GM03348 (cell line): ENCODE data around the gene PRKAG1.

Experiments used
- DNase-seq: peaks from one replicate; pipeline ENCODE4 v3.0.0; 2012; ENCODE audit warnings: low spot score

Gene PRKAG1

DNA sequence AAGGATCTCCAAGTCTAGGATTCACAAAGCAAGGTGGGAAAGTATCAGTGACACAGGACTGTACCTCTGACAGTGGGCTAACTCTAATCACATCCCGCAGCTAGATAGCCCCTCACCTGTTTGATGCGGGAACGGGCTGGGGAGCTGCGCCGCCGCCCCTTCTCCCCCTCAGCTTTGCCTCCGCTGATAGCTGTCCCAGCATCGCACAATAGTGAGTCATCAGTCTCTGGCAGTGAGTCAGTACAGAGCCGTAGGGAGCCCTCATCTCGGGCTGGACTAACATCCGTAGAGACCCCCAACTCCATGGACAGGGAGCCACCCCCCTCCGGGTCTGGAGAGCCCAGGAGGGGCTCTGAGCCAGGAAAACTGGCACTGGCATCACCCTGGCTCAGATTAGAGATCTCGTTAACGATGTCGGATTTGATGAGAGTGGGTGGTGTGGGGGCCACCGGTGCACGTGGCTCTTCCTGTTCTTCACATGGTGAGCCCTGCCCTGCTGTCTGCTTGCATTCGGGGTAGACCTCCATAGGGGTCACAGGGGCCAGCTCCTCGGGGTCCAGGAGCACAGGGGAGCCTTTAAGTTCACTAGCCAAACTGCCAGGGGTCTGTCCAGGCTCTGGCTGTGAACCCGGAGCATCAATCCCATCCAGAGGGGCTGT is 31.1 kb upstream of the PRKAG1 start:
- DNase-seq = peak; percentile 53

DNA sequence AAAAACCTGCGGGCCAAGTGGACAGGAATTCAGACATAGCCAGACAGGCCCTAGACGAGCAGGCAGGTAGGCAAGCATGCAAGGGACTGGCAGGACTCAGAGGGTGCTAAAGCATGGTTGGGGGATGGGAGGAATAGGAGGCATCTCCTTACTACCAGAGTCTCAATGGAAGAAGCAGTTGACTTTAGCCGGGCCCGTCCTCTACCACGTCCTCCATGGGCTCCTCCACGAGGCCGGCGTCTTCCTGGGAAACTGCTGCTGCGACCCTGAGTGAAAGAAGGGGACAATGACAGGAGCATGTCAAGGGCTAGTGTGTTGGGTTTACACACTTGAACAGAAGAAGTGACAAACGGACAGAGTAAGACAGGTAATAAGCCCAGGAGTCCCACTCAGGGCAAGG is 30.4 kb upstream of the PRKAG1 start:
- DNase-seq = no peak

GRCh38 chr12:49046129-49046895 is 27.7 kb upstream of the PRKAG1 start:
- DNase-seq = no peak

GRCh38 chr12:49044660-49045059 is 26.1 kb upstream of the PRKAG1 start:
- DNase-seq = no peak

DNA sequence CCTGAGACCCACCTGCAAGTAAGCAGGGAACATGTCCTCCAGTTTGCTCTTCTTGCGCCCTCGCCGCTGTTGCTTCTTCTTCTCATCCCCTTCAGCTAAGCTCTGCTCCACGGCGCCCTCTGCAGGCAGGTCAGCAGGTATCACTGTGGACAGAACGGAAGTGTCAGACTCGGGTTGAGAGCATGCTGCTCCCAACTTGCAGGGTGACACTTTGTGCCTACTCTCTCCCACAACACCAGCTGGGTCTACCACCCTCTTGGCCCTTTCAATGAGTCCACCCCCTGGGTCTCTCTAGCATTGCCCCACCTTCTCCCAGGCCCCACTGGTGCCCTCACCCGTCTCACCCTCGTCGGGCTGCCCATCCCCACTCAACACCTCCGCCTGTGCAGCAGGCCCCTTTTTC is 25.3 kb upstream of the PRKAG1 start:
- DNase-seq = peak; percentile 72

DNA sequence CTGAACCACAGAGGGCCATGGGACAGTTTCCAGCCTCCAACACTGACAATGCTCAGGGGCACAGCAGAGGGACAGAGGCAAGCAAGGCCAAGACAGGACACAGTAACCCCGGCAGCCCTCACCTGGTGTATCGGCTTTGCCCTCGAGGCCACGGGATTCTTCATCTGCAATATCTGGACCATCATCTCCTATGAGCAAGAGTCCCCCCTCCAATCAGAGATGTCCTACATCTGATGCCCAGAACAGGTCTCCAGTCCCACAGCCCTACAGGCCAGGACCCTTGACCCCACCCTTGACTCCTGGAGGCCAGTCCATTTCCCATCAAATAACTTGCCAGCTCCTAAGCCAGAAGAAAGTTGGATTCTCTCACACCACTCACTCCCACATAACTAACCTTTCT is 24.7 kb upstream of the PRKAG1 start:
- no peak for DNase-seq

DNA sequence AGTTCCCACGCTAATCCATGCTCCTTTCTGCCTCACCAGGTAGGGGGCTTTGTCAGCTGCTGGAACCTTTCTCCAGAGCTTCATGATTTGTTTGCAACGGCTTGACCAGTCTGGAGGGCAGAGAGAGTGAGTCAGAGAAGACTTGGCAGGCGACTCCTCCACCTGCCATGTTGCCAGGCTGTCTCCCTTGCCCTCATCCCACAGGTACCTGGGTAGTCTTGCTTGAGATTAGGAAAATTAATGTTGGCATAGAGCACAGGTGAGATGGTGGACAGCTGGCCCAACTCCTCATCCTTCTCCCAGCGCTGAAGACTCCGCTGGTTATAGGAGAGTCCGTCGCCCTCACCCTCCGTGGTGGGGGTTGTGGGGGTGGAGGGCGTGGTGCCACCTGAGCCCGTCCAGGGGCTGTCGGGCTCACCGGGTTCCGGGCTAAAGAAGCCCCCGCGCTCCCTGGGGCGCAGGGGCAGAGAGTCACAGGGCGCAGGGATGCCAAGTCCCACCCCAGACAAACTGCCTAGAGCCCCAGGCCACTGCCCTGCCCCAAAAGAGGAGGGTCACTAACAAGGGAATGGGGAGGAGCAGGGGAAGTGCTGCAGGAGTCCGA is 23.4 kb upstream of the PRKAG1 start:
- no peak for DNase-seq

DNA sequence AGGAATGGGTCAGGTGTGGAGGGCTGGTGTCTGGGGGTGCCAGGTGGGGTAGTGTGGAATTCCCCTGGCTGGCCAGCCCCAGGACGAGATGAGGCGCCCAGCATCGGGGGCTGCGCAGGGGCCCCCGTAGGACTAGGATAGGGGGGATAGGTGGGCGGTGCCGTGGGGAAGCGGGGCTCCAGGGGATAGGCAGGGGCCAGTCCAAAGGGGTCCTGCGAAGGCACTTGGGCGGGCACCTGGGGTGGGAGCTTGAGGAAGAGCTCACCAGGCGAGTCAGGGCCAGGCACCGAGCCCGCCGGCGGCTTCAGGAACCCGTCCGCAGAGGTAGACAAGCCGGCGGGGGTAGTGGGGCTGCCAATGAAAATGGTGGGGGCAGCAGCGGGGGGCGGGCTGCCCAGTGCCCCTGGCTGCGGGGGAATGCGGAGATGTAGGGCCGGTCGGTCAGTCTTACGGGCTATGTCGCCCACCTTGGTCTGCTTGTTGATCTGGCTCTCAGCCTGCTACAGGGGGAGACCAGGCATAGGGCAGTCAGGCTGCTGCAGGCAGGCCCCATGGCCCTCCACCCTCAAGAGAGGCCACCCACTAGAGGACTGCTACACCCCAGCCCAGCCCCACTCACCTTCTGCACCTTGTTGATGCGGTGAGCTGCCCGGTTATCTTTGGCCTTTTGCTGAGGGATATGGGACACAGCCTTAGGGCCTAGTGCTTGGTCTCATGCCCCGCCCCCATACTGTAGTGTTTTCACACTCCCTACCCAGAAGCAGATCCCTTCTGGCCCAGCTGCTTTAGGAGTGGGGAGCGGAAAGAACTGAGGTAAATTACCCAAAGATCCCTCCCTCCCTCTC is 22.7 kb upstream of the PRKAG1 start:
- DNase-seq = no peak

DNA sequence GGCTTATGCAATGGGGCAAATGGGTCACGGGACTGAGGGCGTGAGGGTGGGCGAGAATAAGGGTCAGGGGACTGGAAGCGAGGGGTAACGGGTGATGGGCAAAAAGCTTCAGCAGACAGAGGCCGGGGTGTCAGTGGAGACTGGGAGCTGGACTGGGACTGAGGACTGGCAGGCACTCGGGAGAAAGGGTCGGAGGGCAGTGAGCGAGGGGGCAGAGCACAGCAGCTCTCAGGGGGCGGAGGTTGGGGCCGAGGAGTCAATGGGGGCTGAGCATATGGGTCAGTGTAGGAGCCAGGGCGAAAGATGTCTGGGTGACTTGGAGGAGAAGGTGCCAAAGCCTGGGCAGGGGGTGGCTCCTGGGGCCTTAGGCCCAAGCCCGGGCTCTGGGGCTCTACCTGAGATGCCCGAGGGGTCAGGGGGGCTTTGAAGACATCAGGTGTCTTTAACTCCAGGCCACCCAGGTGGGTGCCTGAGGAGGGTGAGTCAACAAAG is 21.8 kb upstream of the PRKAG1 start:
- DNase-seq = no peak

DNA sequence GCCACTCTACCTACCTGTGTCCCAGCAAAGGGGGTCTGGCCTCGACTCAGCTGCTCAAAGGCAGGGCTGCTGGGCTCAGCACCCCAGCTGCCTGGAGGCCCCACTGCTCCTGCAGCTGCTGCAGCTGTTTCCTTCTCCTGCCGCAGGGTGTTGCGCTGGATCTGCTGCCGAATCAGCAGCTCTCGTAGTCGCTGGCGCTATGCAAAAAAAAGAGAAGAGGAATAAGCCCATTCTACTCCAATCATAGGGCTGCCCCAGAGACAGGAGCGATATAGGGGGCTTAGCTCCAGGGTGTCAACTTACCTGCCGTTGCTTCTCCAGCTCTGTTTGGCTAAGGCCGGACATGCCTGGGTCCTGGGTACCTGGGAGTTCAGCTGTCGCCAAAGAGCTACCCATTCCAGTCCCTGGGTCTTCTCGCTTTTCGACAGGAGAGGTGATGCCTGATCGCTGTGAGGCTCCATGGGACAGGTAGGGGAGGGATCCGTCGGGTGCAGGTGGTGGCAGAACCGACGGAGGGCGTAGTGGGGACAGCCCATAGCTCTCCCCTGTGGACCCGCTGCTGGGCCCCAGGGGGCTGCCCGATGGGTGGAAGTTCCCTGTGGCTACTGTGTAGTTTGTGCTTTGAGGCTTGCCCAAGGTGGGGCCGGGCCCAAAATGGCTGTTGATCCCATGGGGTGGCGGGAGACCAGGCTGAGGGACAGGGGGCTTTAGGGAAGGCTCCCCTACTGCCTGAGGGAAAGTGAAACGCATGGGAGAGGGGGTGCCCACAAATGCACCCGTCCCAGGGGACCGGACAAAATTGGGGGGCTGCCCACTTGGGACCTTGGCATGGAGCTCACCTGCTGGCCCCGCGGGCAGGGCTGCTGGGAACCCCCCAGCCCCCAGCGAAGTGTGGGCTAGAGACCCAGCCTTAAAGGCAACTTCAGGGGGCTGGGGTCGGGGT is 21.1 kb upstream of the PRKAG1 start:
- DNase-seq = no peak

GRCh38 chr12:49038291-49038955 is 19.8 kb upstream of the PRKAG1 start:
- DNase-seq = no peak

DNA sequence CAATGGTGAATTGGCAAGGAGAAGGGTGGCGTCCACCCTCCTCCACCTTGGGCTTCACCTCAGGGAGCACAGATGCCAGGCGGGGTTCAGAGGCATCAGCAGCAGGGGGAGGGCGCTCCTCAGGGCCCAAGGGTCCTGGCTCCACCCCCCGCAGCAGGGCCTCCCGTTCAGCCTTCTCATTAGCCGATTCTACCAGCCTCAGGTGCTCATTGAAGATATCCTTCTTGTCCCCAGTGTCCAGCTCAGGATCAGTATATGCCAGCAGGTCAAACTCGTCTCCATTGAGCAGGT is 19.3 kb upstream of the PRKAG1 start:
- no peak for DNase-seq

DNA sequence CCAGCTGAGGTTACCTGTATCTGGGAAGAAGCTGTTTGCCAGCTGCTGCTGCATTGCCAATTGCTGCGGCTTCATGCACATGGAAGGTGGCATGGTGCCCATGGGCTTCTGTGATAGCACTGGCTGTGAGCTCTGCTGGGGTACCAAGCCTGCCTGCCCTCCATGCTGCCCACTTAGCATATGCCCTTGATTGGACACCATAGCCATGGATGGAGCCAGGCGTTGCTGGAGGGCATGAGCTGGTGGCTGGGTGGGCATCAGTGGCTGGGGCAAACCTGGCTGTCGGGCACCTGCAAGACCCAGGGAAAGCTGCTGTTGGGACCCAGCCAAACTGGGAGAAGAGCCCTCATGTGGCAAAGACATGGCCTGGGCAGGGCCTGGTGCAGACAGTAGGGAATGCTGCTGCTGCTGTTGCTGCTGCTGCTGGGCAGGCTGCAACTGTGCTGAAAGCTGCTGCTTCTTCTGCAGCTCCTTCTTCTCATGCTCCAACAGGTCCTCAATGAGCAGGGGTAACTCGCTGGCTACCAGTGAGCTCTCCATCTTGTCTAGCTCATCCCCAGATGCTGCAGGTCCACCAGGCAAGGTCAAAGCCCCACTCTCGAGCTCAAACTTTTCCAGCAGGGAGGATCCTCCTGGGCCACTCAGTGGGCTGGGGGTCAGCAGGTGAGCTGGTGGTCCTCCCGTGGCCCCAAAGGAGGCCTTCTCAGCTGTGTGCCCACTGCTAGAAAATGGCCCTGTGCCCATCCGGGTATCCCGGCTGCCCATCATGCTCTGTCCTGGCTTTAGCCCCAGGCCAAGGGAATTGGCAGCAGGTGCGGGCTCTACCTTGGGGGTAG is 18.8 kb upstream of the PRKAG1 start:
- no peak for DNase-seq

- no peak for DNase-seq
Measured at GRCh38 chr12:49036029-49036428, 17.5 kb upstream of the PRKAG1 start.

GRCh38 chr12:49034286-49034622 is 15.7 kb upstream of the PRKAG1 start:
- DNase-seq = no peak

GRCh38 chr12:49033611-49034285 is 15.2 kb upstream of the PRKAG1 start:
- no peak for DNase-seq

DNA sequence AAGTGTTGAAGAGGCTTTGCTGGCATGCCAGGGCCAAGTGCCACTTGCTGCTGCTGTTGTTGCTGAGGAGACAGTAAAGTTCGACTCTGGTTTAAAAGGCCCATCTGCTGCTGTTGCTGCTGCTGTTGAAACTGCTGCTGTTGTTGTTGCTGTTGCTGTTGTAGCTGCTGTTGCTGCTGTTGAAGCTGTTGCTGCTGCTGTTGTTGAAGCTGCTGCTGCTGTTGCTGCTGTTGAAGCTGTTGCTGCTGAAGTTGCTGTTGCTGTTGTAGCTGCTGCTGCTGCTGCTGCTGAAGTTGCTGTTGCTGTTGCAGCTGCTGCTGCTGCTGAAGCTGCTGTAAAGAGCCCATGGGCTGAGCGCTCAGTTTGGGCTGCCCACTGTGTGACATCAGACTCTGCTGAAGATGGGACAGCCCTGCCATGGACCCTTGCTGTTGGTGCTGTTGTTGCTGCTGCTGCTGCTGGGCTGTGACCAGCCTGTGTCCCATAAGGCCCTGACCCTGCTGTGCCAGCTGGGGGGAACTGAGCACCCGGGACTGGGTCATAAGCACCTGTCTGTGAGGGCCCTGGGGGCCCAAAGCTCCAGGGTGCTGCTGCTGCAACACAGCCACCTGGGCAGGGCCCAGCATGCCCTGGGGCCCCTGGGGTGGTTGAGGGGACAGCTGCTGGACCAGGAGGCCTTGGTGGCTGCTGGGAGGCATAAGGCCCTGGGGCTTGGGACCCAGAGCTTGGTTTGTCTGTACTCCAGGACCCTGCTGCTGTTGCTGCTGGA is 14.3 kb upstream of the PRKAG1 start:
- no peak for DNase-seq

DNA sequence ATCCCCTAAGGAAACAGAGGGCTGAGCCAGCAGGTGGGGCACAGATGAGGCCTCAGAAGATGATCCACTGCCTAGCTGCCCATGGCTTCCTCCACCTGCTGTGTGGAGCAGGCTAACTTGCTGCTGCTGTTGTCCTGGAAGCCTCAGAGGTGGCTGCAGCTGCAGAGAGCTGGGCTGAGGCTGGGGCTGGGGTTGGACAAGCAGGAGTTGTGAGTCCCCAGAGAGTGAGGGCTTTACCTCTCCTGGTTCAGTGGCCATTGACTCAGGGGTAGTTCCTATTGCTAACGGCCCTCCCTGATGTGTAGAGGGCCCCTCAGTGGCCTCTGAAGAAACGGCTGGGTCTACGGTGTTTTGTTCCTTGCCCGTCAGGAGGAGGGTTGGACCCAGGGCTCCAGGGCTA is 13.7 kb upstream of the PRKAG1 start:
- DNase-seq = no peak
